HUES6 (cell line): ENCODE measurements around the gene EFS.

Source experiments
- H3K27ac ChIP-seq: 2 replicates; pipeline ENCODE4 v1.7.0; 2013; ENCODE audit warnings: low read depth, mild to moderate bottlenecking, low read length, inconsistent platforms
- H3K27me3 ChIP-seq: 2 replicates; pipeline ENCODE4 v1.6.1; 2013; ENCODE audit warnings: low read length; ENCODE audit not compliant: control insufficient read depth, insufficient read depth
- H3K36me3 ChIP-seq: 2 replicates; pipeline ENCODE4 v1.6.1; 2013; ENCODE audit warnings: low read length; ENCODE audit not compliant: control insufficient read depth, insufficient read depth
- H3K4me1 ChIP-seq: 2 replicates; pipeline ENCODE4 v1.6.1; 2013; ENCODE audit warnings: low read length; ENCODE audit not compliant: control insufficient read depth, insufficient read depth
- H3K4me3 ChIP-seq: 2 replicates; pipeline ENCODE4 v1.5.1; 2013; ENCODE audit warnings: low read depth, low read length
- H3K9ac ChIP-seq: one replicate; pipeline ENCODE4 v1.6.1; 2013; ENCODE audit warnings: mild to moderate bottlenecking, low read length
- H3K9me3 ChIP-seq: 2 replicates; pipeline ENCODE4 v1.6.1; 2013; ENCODE audit warnings: low read depth, low read length; ENCODE audit not compliant: control insufficient read depth, insufficient read depth

EFS gene

DNA sequence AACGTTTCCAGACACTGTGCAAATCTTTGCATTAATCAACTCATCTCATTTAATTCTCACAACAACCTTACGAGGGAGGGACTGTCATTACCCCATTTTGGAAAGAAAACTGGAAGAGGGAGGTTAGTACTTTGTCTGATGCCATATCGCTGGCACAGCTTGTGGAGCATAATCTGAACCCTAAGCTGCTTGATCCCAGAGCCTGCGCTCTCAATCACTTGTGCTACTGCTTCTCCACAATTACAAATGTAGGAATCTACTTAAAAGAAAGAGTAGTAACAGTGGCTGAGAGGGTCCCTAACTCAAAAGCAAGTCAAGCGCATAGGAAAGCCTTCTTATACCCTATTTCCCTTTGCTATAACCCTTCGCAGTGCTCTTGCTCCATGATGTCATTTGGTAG lies 3.2 kb downstream of the EFS start:
- Histone ChIP-seq H3K4me1 (peaks cover 16% of the 10 kb centered on the region), H3K27me3 (no peaks in the 10 kb centered on the region), H3K9me3 (no peaks in the 10 kb centered on the region), H3K4me3 (no peak overlapping the region), H3K36me3 (peaks cover 30% of the 10 kb centered on the region), H3K27ac (no peak overlapping the region), H3K9ac (no peak overlapping the region)

DNA sequence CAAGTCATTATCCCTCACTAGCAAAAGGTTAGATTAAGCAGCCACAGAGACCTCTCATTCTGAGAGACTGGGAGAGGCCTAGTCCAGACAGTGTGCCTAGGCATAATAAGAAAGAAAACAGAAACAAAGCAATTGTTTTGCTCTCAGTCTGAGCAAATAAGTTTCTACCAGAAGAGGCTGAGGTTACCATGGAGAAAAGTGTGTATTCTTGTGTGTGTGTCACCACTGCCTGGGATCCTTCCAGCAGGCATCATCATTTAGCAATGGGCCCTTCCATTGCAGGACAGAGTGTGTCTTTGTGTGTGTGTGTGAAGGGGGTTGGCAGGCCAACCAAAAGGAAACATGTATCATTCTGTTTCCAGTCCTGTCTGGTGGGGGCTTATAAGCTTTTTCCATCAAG lies 3.7 kb downstream of the EFS start:
- H3K36me3 ChIP-seq = peaks cover 34% of the 10 kb centered on the region
- H3K9me3 ChIP-seq = no peaks in the 10 kb centered on the region
- H3K9ac ChIP-seq = no peak overlapping the region
- no peak overlapping the region for H3K27ac ChIP-seq
- no peak overlapping the region for H3K4me3 ChIP-seq
- no peaks in the 10 kb centered on the region for H3K27me3 ChIP-seq
- peaks cover 14% of the 10 kb centered on the region for H3K4me1 ChIP-seq

DNA sequence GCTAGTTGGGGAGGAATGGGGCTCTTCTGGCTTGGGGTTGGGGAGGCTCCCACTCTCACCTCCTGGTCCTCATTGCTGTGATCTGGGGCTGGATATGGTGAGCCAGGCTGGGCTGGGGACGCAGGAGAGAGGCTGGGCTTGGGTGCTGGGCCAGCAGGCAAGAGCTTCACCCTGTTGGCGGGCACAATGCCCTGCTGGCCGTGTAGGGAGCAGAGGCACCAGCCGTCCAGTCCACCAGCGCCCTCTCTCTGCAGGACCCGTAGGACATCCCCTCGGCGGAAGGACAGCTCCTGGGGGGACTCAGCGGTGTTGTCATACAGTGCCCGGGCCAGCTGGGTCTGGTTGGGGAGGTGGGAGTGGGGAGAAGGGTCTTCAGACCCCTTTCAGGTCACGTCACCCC lies 4.5 kb downstream of the EFS start:
- H3K4me1 ChIP-seq = peaks cover 14% of the 10 kb centered on the region

DNA sequence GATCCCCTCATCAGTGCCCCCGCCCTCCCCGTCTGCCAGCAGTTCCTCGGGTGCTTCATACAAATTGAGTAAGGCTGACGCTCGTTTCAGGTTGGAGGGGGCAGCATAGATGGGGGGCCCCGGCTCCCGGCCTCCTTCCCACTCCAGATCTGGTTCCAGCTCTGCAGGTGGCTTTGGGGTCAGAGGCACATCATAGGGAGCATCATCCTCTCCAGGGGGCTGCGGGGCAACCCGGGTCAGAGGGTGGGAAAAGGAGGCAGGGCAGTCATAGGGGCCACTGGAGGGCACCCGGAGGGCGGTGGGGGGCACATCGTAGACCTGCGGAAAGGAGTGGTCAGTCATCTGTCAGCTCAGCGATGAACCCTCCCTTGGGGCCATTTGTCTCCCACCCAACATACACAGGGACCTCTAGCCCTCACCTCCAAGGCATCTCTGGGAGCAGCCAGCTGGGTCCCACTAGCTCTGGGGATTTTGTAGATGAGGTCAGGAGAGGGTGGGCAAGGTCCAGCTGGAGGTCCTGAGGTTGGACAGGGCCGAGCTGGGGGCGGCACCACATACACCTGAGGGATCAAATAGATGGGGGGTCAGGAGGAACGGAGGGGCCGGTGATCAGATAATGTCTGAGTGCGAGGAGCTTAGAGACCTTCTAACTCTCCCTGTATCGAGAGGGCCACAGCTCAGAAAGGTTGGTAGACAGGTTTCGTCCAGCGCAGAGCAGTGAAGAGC lies 5.1 kb downstream of the EFS start:
- Histone ChIP-seq H3K9me3 (no peaks in the 10 kb centered on the region), H3K4me1 (peaks cover 14% of the 10 kb centered on the region), H3K36me3 (peaks cover 38% of the 10 kb centered on the region), H3K27me3 (peaks cover 1% of the 10 kb centered on the region; the same call in 1 of the 2 replicates), H3K27ac (no peak overlapping the region), H3K9ac (no peak overlapping the region), H3K4me3 (no peak overlapping the region)

More for the DNA sequence above, 4.5 kb downstream of the EFS start:
- Histone ChIP-seq H3K36me3 (peaks cover 38% of the 10 kb centered on the region), H3K27ac (no peak overlapping the region), H3K9ac (no peak overlapping the region), H3K27me3 (no peaks in the 10 kb centered on the region), H3K4me3 (no peak overlapping the region), H3K9me3 (no peaks in the 10 kb centered on the region)

DNA sequence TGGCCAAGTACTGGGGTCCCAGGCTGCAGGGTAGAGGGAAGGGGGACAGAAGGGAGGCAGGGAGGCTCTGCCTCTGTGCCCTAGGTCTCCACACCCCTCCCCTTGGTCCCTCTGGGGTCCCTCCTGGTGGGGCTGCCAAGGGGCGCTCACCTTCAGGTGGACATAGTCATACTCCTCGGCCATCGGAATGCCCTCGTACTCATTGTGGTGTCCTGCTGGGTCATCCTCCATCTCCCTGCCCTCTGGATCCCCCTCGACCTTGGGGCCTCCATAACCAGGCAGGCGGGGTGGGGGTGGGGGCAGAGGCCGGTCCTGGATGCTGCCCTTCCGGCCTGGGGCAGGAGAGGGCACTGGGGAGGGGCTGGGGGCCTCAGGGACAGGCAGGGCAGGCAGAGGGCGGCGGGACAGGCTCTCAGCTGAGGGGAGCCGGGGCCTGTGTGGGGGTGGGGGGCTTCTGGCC lies 5.8 kb downstream of the EFS start:
- no peak overlapping the region for H3K9ac ChIP-seq
- H3K36me3 ChIP-seq = peaks cover 38% of the 10 kb centered on the region
- H3K27ac ChIP-seq = no peak overlapping the region
- H3K27me3 ChIP-seq = peaks cover 7% of the 10 kb centered on the region
- H3K4me1 ChIP-seq = peaks cover 10% of the 10 kb centered on the region
- H3K9me3 ChIP-seq = no peaks in the 10 kb centered on the region
- H3K4me3 ChIP-seq = no peak overlapping the region

DNA sequence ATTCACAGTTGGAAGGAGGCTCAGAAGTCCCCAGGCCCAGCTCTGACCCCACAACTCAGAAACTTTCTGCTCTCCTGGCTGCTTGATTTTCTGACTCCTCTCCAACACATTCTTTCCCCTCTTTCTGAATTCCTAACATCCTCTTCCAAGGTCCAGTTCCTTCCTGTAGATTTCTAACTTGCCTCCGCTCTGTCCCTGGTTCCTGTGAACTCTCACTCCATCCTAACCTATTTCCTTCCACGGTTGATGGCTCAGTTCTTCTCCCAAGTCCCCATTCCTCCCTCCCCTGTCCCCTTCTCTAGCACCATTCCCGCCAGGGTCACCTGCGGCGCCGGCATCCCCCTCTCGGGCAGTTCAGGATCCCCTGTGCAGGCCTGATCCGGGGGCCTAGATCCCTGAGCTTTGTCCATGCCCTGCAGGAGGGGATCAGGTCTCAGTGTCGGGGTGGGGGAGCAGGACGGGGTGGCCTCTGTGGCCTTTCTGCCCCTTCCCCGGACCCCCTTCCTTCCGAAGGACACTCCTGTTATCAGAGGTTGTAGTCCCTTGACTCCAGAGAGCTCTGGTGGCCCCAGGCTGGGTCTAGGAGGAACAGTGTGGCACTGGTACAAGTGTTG lies 6.3 kb downstream of the EFS start:
- Histone ChIP-seq H3K9me3 (no peaks in the 10 kb centered on the region), H3K27me3 (peaks cover 12% of the 10 kb centered on the region), H3K36me3 (peaks cover 38% of the 10 kb centered on the region), H3K27ac (no peak overlapping the region), H3K4me1 (peaks cover 5% of the 10 kb centered on the region; the same call in 1 of the 2 replicates), H3K4me3 (no peak overlapping the region), H3K9ac (no peak overlapping the region)

DNA sequence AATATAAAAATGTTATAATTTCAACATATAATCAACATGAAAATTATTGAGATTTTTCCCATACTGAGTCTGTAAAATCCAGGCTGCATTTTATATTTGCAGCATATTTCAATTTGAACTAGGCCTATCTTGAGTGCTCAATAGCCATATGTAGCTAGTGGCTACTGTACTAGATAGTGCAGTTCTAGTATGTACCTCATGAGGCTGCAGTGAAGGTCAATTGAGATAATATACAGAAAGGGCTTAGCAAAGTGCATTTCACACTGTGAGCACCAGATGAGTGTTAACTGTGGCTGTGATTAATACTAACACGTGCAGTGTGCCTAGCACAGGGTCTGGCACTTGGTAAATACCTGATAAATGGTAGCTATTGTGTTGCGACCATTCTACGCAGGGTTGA lies 6.9 kb downstream of the EFS start:
- Histone ChIP-seq H3K27me3 (peaks cover 18% of the 10 kb centered on the region), H3K4me3 (no peak overlapping the region), H3K27ac (no peak overlapping the region), H3K36me3 (peaks cover 38% of the 10 kb centered on the region), H3K4me1 (peaks cover 2% of the 10 kb centered on the region), H3K9ac (no peak overlapping the region), H3K9me3 (no peaks in the 10 kb centered on the region)

DNA sequence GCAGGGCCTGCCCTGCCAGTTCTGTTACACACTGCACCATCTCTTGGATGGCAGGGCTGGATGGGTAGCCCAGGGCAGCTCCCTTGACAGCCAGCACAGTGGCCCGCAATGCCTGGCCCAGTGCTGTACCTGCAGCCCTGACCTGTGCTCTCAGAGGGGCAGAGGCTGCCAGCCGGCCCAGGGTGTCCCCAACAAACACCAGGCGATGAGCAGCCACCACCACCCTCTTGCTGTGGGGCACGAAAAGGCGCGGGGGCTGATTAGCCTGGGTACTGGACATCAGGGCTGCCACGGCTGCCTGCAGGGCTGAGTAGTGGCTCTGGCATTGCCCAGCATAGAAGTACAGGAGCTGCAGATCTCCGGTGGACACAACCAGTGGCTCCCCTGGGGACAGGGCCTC lies 7.7 kb downstream of the EFS start:
- Histone ChIP-seq H3K9me3 (no peaks in the 10 kb centered on the region), H3K27me3 (peaks cover 21% of the 10 kb centered on the region), H3K4me3 (no peak overlapping the region)

DNA sequence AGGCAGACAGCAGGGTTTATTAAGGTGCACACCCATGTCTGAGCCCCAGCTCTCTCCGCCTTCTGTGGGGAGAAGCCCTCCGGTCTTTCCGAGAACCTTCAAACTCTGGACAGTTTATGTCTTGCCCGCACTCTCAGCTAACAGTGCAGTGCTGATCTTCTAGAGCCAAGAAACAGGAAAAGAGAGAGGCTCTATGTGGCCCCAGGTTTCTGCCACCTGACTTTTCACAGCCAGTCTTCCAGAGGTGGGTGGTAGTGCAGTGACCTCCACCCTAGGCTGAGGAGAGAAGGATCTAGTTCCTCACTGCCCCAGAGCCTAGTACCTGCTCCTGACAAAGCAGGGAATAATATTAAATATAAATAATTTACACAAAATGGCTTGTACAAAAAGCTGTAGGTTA lies 8.3 kb downstream of the EFS start:
- Histone ChIP-seq H3K4me3 (no peak overlapping the region), H3K27me3 (peaks cover 27% of the 10 kb centered on the region), H3K9ac (no peak overlapping the region), H3K27ac (no peak overlapping the region), H3K4me1 (peaks cover 3% of the 10 kb centered on the region; the same call in 1 of the 2 replicates), H3K36me3 (peaks cover 38% of the 10 kb centered on the region), H3K9me3 (no peaks in the 10 kb centered on the region)

More for the DNA sequence above, 7.7 kb downstream of the EFS start:
- peaks cover 38% of the 10 kb centered on the region for H3K36me3 ChIP-seq
- no peak overlapping the region for H3K27ac ChIP-seq
- H3K9ac ChIP-seq = no peak overlapping the region
- H3K4me1 ChIP-seq = peaks cover 3% of the 10 kb centered on the region

DNA sequence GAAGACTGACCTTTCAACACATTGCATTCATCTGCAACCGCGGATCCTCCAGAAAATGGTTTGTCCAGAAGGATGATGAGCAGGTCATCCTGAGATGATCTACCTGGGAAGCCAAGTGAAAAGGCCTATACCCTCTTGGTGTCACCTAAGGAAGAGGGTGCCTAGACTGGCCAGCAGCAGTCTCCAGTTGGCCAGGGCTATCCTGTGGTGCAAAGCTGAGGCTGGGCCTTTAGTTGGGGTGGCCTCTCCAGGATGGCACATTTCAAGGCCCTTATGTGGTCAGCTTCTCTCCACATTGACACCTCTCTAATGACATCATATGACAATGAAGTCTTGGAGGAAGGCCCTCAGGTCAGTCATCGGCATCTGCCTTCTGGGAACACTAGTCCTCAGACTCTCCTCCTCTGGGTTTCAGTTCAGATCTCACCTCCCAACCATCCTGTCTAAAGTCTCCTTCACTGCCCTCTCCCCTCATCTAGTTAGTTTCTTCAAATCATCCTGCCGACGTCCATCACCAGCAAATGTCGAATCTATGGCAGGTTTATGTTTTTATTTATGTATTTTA lies 9.0 kb downstream of the EFS start:
- H3K27me3 ChIP-seq = peaks cover 34% of the 10 kb centered on the region

DNA sequence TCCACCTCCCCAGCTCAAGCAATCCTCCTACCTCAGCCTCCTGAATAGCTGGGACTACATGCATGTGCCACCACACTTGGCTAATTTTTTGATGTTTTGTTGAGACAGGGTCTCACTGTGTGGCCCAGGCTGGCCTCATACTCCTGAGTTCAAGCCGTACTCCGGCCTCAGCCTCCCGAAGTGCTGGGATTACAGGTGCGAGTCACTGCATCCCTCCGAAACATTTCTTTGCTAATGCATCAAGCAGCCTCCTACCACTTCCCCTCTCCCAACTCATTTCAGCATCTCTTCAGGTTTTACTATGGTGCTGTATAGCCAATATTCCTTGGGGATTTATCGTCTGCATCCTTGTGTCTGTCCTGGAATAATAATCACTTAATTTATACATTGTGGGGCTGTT lies 10.0 kb downstream of the EFS start:
- no peak overlapping the region for H3K4me3 ChIP-seq
- H3K36me3 ChIP-seq = peaks cover 33% of the 10 kb centered on the region
- H3K27me3 ChIP-seq = peaks cover 40% of the 10 kb centered on the region
- no peaks in the 10 kb centered on the region for H3K9me3 ChIP-seq
- peaks cover 3% of the 10 kb centered on the region; the same call in 1 of the 2 replicates for H3K4me1 ChIP-seq
- H3K9ac ChIP-seq = no peak overlapping the region
- no peak overlapping the region for H3K27ac ChIP-seq

More for the DNA sequence above, 9.0 kb downstream of the EFS start:
- Histone ChIP-seq H3K4me1 (peaks cover 3% of the 10 kb centered on the region; the same call in 1 of the 2 replicates), H3K9me3 (no peaks in the 10 kb centered on the region), H3K9ac (no peak overlapping the region), H3K36me3 (peaks cover 38% of the 10 kb centered on the region), H3K27ac (no peak overlapping the region), H3K4me3 (no peak overlapping the region)
